Inferior parietal cortex (tissue), 1 donor: Measurements from ENCODE around the gene ATP12A.
"Not testable (repeated sequence)": the region's sequence is repeated elsewhere in the genome, so short reads cannot be mapped to it uniquely, and the experiment has no call there.

Source experiments
- DNase-seq: peaks from one replicate; pipeline ENCODE4 v3.0.0-alpha.2; 2016; ENCODE audit errors: extremely low spot score

The ATP12A gene

GRCh38 chr13:24730873-24731567 is 50.8 kb downstream of the ATP12A start:
- DNase-seq = not testable (repeated sequence)

- DNase-seq = no peak
Observed at GRCh38 chr13:24734950-24735349, 54.7 kb downstream of the ATP12A start.

GRCh38 chr13:24737042-24737441 is 56.8 kb downstream of the ATP12A start:
- DNase-seq = no peak

- DNase-seq = no peak
Observed at GRCh38 chr13:24738366-24738847, 58.2 kb downstream of the ATP12A start.

- DNase-seq = no peak
Observed at GRCh38 chr13:24740014-24740890, 60.0 kb downstream of the ATP12A start.

- DNase-seq = no peak
Observed at GRCh38 chr13:24741016-24741662, 60.9 kb downstream of the ATP12A start.

- DNase-seq = no peak
Observed at GRCh38 chr13:24741791-24742190, 61.6 kb downstream of the ATP12A start.

GRCh38 chr13:24742294-24742693 is 62.1 kb downstream of the ATP12A start:
- DNase-seq = no peak

- no peak for DNase-seq
Observed at GRCh38 chr13:24742977-24743376, 62.8 kb downstream of the ATP12A start.

GRCh38 chr13:24744247-24744646 is 64.0 kb downstream of the ATP12A start:
- no peak for DNase-seq

GRCh38 chr13:24745516-24745860 is 65.3 kb downstream of the ATP12A start:
- no peak for DNase-seq

- no peak for DNase-seq
Observed at GRCh38 chr13:24745861-24746617, 65.8 kb downstream of the ATP12A start.

GRCh38 chr13:24746618-24747247 is 66.5 kb downstream of the ATP12A start:
- DNase-seq = no peak

- no peak for DNase-seq
Observed at GRCh38 chr13:24747248-24748060, 67.2 kb downstream of the ATP12A start.

- DNase-seq = no peak
Observed at GRCh38 chr13:24748061-24748400, 67.8 kb downstream of the ATP12A start.

- no peak for DNase-seq
Observed at GRCh38 chr13:24759197-24759596, 79.0 kb downstream of the ATP12A start.
